Measurements from ENCODE around the gene NISCH. TPM values are rescaled to one million over a fixed set of nuclear protein-coding genes. Genes with fewer than 3 reads are reported as not detected.

The NISCH gene
- total RNA-seq, 1 experiment from 2014 or later, result 85.0 TPM

DNA sequence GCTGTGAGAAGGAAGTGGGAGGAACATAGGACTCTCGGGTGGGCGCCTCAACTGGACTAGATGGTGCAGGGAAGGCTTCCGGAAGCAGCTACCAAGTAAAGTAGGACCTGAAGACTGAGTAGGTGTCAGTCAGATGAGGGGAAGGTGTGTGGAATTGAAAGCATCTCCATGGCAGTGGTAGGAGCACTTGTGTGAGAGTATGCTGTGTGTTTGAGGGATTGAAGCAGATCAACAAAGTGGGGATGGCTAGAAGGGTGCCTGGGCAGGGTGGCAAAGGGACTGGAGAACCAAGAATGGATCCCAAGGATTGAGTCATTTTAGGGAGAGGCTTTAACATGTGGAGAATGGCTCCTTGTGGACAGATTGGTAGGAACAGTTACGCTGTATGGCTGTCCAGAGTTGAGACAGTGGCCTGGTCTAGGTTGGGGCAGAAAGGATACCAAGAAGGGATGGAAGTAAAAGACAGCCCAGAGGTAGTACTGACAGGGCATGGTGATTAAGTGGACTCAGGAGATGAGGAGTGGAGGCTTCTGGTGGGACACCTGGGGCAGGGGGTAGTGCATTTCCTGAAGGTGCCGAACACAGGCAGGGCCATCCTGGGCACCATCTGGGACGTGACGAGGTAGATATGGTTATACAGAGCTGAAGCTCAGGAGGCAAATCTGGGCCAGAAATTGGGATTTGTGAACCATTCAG is 82.5 kb downstream of the NISCH start:
- TF ChIP-seq SP1 (CRISPR knock-in tag; conservative IDR thresholded peaks at IDR 0.05), result no peak
- TF ChIP-seq, protein P1, sequence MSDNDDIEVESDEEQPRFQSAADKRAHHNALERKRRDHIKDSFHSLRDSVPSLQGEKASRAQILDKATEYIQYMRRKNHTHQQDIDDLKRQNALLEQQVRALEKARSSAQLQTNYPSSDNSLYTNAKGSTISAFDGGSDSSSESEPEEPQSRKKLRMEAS (CRISPR knock-in tag; IDR thresholded peaks at IDR 0.05), result no peak
- TF ChIP-seq, protein P2, sequence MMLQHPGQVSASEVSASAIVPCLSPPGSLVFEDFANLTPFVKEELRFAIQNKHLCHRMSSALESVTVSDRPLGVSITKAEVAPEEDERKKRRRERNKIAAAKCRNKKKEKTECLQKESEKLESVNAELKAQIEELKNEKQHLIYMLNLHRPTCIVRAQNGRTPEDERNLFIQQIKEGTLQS (CRISPR knock-in tag; conservative IDR thresholded peaks at IDR 0.05), result no peak
- TF ChIP-seq SOX15 (CRISPR knock-in tag; IDR thresholded peaks at IDR 0.05), result no peak
- no peak for TF ChIP-seq TEAD1 (CRISPR knock-in tag; IDR thresholded peaks at IDR 0.05)
- no peak for TF ChIP-seq TCF7 (CRISPR knock-in tag; IDR thresholded peaks at IDR 0.05; ENCODE audit: low read depth)
- TF ChIP-seq, protein P3, sequence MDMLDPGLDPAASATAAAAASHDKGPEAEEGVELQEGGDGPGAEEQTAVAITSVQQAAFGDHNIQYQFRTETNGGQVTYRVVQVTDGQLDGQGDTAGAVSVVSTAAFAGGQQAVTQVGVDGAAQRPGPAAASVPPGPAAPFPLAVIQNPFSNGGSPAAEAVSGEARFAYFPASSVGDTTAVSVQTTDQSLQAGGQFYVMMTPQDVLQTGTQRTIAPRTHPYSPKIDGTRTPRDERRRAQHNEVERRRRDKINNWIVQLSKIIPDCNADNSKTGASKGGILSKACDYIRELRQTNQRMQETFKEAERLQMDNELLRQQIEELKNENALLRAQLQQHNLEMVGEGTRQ (CRISPR knock-in tag; IDR thresholded peaks at IDR 0.05), result no peak
- no peak for TF ChIP-seq CREB1 (CRISPR knock-in tag; IDR thresholded peaks at IDR 0.05)
- no peak for TF ChIP-seq ZNF416 (CRISPR knock-in tag; IDR thresholded peaks at IDR 0.05)
- TF ChIP-seq ZNF121 (CRISPR knock-in tag; IDR thresholded peaks at IDR 0.05), result no peak
- TF ChIP-seq, protein P4, sequence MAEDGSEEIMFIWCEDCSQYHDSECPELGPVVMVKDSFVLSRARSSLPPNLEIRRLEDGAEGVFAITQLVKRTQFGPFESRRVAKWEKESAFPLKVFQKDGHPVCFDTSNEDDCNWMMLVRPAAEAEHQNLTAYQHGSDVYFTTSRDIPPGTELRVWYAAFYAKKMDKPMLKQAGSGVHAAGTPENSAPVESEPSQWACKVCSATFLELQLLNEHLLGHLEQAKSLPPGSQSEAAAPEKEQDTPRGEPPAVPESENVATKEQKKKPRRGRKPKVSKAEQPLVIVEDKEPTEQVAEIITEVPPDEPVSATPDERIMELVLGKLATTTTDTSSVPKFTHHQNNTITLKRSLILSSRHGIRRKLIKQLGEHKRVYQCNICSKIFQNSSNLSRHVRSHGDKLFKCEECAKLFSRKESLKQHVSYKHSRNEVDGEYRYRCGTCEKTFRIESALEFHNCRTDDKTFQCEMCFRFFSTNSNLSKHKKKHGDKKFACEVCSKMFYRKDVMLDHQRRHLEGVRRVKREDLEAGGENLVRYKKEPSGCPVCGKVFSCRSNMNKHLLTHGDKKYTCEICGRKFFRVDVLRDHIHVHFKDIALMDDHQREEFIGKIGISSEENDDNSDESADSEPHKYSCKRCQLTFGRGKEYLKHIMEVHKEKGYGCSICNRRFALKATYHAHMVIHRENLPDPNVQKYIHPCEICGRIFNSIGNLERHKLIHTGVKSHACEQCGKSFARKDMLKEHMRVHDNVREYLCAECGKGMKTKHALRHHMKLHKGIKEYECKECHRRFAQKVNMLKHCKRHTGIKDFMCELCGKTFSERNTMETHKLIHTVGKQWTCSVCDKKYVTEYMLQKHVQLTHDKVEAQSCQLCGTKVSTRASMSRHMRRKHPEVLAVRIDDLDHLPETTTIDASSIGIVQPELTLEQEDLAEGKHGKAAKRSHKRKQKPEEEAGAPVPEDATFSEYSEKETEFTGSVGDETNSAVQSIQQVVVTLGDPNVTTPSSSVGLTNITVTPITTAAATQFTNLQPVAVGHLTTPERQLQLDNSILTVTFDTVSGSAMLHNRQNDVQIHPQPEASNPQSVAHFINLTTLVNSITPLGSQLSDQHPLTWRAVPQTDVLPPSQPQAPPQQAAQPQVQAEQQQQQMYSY (CRISPR knock-in tag; IDR thresholded peaks at IDR 0.05), result no peak
- no peak for TF ChIP-seq GABPB1 (CRISPR knock-in tag; IDR thresholded peaks at IDR 0.05)
- TF ChIP-seq, protein P5, sequence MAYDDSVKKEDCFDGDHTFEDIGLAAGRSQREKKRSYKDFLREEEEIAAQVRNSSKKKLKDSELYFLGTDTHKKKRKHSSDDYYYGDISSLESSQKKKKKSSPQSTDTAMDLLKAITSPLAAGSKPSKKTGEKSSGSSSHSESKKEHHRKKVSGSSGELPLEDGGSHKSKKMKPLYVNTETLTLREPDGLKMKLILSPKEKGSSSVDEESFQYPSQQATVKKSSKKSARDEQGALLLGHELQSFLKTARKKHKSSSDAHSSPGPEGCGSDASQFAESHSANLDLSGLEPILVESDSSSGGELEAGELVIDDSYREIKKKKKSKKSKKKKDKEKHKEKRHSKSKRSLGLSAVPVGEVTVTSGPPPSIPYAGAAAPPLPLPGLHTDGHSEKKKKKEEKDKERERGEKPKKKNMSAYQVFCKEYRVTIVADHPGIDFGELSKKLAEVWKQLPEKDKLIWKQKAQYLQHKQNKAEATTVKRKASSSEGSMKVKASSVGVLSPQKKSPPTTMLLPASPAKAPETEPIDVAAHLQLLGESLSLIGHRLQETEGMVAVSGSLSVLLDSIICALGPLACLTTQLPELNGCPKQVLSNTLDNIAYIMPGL (CRISPR knock-in tag; IDR thresholded peaks at IDR 0.05), result no peak
- TF ChIP-seq, protein P6, sequence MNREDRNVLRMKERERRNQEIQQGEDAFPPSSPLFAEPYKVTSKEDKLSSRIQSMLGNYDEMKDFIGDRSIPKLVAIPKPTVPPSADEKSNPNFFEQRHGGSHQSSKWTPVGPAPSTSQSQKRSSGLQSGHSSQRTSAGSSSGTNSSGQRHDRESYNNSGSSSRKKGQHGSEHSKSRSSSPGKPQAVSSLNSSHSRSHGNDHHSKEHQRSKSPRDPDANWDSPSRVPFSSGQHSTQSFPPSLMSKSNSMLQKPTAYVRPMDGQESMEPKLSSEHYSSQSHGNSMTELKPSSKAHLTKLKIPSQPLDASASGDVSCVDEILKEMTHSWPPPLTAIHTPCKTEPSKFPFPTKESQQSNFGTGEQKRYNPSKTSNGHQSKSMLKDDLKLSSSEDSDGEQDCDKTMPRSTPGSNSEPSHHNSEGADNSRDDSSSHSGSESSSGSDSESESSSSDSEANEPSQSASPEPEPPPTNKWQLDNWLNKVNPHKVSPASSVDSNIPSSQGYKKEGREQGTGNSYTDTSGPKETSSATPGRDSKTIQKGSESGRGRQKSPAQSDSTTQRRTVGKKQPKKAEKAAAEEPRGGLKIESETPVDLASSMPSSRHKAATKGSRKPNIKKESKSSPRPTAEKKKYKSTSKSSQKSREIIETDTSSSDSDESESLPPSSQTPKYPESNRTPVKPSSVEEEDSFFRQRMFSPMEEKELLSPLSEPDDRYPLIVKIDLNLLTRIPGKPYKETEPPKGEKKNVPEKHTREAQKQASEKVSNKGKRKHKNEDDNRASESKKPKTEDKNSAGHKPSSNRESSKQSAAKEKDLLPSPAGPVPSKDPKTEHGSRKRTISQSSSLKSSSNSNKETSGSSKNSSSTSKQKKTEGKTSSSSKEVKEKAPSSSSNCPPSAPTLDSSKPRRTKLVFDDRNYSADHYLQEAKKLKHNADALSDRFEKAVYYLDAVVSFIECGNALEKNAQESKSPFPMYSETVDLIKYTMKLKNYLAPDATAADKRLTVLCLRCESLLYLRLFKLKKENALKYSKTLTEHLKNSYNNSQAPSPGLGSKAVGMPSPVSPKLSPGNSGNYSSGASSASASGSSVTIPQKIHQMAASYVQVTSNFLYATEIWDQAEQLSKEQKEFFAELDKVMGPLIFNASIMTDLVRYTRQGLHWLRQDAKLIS (CRISPR knock-in tag; IDR thresholded peaks at IDR 0.05; ENCODE audit: borderline replicate concordance), result no peak
- no peak for TF ChIP-seq NFYB (CRISPR knock-in tag; conservative IDR thresholded peaks at IDR 0.05; ENCODE audit: low read depth)

More for the DNA sequence above, 82.5 kb downstream of the NISCH start:
- Mint-ChIP-seq H3K4me1 (peaks cover 43% of the 10 kb centered on the region), H3K9me3 (no peaks in the 10 kb centered on the region), H3K4me3 (peak overlapping the region; percentile 98), H3K27me3 (ENCODE audit: low read depth) (no peaks in the 10 kb centered on the region), H3K27ac (peak overlapping the region; percentile 43), H3K36me3 (peaks cover 19% of the 10 kb centered on the region)
- CTCF ChIA-PET, result no interaction called here
- DNase-seq (ENCODE audit: low spot score) (no peak), ATAC-seq (no peak)
- POLR2A ChIA-PET, result no interaction called here
